Stomach (tissue), 4 donors: ENCODE results near the gene DIS3L2.

Source experiments
- POLR2AphosphoS5 ChIP-seq, 3 donors: sonication (generic); formaldehyde crosslinking; IDR thresholded peaks; one replicate each; pipeline ENCODE4 v1.6.1; 2016; ENCODE audit warnings: antibody characterized with exemption in 3 of 3
- TF ChIP-seq, protein P1 (sequence below), 7 experiments: fragments of 450-650 bp in 4 of 7; fragments of 200-600 bp in 3 of 7; sonication (generic) in 3 of 7; IDR thresholded peaks; one replicate each; pipeline ENCODE4 v1.5.1; 2016 to 2019; ENCODE audit warnings: antibody characterized with exemption in 7 of 7, control low read depth in 2 of 7, mild to moderate bottlenecking in 1 of 7

DNA sequence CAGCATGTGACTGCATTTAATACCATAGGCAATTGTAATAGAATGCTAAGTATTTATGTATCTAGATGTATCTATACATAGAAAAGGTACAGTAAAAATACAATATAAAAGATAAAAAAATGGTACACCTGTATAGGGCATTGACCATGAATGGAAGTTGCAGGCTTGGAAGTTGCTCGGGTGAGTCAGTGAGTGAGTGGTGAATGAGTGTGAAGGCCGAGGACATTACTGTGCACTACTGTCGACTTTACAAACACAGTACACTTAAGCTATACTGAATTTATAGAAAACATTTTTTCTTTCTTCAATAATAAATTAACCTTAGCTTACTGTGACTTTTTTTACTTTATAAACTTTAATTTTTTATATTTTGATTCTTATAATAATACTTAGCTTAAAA, 8.9 kb downstream of the DIS3L2 start:
- TF ChIP-seq, protein P1, sequence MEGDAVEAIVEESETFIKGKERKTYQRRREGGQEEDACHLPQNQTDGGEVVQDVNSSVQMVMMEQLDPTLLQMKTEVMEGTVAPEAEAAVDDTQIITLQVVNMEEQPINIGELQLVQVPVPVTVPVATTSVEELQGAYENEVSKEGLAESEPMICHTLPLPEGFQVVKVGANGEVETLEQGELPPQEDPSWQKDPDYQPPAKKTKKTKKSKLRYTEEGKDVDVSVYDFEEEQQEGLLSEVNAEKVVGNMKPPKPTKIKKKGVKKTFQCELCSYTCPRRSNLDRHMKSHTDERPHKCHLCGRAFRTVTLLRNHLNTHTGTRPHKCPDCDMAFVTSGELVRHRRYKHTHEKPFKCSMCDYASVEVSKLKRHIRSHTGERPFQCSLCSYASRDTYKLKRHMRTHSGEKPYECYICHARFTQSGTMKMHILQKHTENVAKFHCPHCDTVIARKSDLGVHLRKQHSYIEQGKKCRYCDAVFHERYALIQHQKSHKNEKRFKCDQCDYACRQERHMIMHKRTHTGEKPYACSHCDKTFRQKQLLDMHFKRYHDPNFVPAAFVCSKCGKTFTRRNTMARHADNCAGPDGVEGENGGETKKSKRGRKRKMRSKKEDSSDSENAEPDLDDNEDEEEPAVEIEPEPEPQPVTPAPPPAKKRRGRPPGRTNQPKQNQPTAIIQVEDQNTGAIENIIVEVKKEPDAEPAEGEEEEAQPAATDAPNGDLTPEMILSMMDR (IDR thresholded peaks at IDR 0.05), result no peak
- no peak for TF ChIP-seq POLR2AphosphoS5 (IDR thresholded peaks at IDR 0.05)
